ENCODE measurements around the gene STEAP1B. TPM values are rescaled to one million over a fixed set of nuclear protein-coding genes. Genes with fewer than 3 reads are reported as not detected.

Gene STEAP1B
- total and polyA plus RNA-seq, 4 donors = 0.06 to 0.28 (median 0.08) TPM; not detected in 1

DNA sequence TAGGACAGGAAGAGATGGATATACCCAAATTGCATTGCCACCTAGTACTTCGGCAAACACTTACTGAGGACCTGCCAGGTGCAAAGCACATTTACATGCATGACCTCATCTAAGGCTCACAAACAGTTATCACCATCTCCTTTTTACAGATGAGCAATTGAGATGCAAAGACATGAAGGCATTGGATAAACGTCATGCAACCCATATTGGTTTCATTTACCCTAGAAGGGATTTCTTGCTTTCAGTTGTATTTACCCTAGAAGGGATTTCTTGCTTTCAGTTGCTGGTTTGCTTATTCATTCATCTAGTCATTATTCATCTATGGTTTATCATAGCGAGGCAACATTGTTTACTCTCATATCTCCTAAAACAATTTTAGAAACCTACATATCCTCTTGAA, 52.2 kb downstream of the STEAP1B start:
- no peak overlapping the region for H3K27ac ChIP-seq (ENCODE audit: low read depth in 1 of 2, low read length in 2 of 2)
- TF ChIP-seq FOXA1 (IDR thresholded peaks at IDR 0.05) (no peak), HNF4G (IDR thresholded peaks at IDR 0.05) (no peak), RAD21 (IDR thresholded peaks at IDR 0.05) (no peak), JUND (IDR thresholded peaks at IDR 0.05) (no peak), HNF4A (conservative IDR thresholded peaks at IDR 0.05) (no peak), TAF1 (conservative IDR thresholded peaks at IDR 0.05) (no peak), NR2F2 (IDR thresholded peaks at IDR 0.05) (no peak), FOXA2 (IDR thresholded peaks at IDR 0.05) (no peak), RXRA (IDR thresholded peaks at IDR 0.05) (no peak), YY1 (IDR thresholded peaks at IDR 0.05) (no peak), ZBTB33 (IDR thresholded peaks at IDR 0.05) (no peak), EGR1 (IDR thresholded peaks at IDR 0.05; ENCODE audit: low read depth in 2 of 2) (no peak)
- TF ChIP-seq, protein P1, sequence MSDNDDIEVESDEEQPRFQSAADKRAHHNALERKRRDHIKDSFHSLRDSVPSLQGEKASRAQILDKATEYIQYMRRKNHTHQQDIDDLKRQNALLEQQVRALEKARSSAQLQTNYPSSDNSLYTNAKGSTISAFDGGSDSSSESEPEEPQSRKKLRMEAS (IDR thresholded peaks at IDR 0.05) = no peak
- TF ChIP-seq, protein P2, sequence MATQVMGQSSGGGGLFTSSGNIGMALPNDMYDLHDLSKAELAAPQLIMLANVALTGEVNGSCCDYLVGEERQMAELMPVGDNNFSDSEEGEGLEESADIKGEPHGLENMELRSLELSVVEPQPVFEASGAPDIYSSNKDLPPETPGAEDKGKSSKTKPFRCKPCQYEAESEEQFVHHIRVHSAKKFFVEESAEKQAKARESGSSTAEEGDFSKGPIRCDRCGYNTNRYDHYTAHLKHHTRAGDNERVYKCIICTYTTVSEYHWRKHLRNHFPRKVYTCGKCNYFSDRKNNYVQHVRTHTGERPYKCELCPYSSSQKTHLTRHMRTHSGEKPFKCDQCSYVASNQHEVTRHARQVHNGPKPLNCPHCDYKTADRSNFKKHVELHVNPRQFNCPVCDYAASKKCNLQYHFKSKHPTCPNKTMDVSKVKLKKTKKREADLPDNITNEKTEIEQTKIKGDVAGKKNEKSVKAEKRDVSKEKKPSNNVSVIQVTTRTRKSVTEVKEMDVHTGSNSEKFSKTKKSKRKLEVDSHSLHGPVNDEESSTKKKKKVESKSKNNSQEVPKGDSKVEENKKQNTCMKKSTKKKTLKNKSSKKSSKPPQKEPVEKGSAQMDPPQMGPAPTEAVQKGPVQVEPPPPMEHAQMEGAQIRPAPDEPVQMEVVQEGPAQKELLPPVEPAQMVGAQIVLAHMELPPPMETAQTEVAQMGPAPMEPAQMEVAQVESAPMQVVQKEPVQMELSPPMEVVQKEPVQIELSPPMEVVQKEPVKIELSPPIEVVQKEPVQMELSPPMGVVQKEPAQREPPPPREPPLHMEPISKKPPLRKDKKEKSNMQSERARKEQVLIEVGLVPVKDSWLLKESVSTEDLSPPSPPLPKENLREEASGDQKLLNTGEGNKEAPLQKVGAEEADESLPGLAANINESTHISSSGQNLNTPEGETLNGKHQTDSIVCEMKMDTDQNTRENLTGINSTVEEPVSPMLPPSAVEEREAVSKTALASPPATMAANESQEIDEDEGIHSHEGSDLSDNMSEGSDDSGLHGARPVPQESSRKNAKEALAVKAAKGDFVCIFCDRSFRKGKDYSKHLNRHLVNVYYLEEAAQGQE (IDR thresholded peaks at IDR 0.05) = no peak
- WGBS = 89% methylated on average over 3 of the region's 3 CpGs
- no peak for DNase-seq (ENCODE audit: low spot score)
- no peaks in the 10 kb centered on the region for H3K27me3 ChIP-seq (ENCODE audit: control insufficient read depth in 4 of 4, insufficient read depth in 4 of 4, low read length in 3 of 4)
- no peaks in the 10 kb centered on the region for H3K36me3 ChIP-seq (ENCODE audit: control insufficient read depth in 4 of 4, insufficient read depth in 3 of 4, low read depth in 1 of 4, low read length in 3 of 4)
- peaks cover 0 to 6% (median 1%) of the 10 kb centered on the region in 4 donors for H3K4me1 ChIP-seq (ENCODE audit: control insufficient read depth in 4 of 4, insufficient read depth in 4 of 4, low read length in 3 of 4)
- no peak overlapping the region for H3K4me3 ChIP-seq (ENCODE audit: low read depth in 1 of 3, low read length in 3 of 3)
- no peaks in the 10 kb centered on the region for H3K9me3 ChIP-seq (ENCODE audit: control insufficient read depth in 4 of 4, low read length in 3 of 4)
- no peak overlapping the region for H3K9ac ChIP-seq (ENCODE audit: low read depth in 1 of 2, low read length in 2 of 2)

DNA sequence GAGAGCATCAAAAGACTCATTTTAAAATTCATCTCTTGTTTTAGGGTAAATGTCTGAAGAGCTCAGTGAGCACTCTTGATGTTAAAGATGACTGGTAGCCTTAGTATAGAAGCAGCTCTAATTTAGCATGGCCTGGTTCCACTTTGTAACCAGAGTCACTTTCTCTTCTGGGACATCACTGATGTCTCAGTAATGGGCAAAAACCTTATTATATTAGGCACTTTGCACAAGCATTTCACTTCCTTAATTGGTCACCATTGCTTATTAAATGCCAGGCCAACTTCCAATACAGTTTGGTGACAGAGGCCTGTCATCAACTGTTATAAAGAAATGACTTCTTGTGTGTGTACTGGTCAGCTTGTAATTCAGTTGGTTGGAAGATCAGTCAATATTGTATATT, 53.0 kb downstream of the STEAP1B start:
- H3K27ac ChIP-seq (ENCODE audit: low read depth in 1 of 2, low read length in 2 of 2) = no peak overlapping the region
- H3K36me3 ChIP-seq (ENCODE audit: control insufficient read depth in 4 of 4, insufficient read depth in 3 of 4, low read depth in 1 of 4, low read length in 3 of 4) = no peaks in the 10 kb centered on the region
- no peak for TF ChIP-seq GABPA (IDR thresholded peaks at IDR 0.05 in 1 of 2, conservative IDR thresholded peaks at IDR 0.05 in 1 of 2)
- no peak for TF ChIP-seq YY1 (IDR thresholded peaks at IDR 0.05)
- TF ChIP-seq, protein P1 (IDR thresholded peaks at IDR 0.05) = no peak
- TF ChIP-seq EGR1 (IDR thresholded peaks at IDR 0.05; ENCODE audit: low read depth in 2 of 2) = no peak
- no peak for TF ChIP-seq ATF3 (IDR thresholded peaks at IDR 0.05)
- no peak for TF ChIP-seq HNF4G (IDR thresholded peaks at IDR 0.05)
- TF ChIP-seq HNF4A (conservative IDR thresholded peaks at IDR 0.05) = no peak
- TF ChIP-seq FOXA1 (IDR thresholded peaks at IDR 0.05) = no peak
- TF ChIP-seq, protein P2 (IDR thresholded peaks at IDR 0.05) = no peak
- no peak for TF ChIP-seq RXRA (IDR thresholded peaks at IDR 0.05)
- no peak overlapping the region for H3K9ac ChIP-seq (ENCODE audit: low read depth in 1 of 2, low read length in 2 of 2)
- DNase-seq (ENCODE audit: low spot score) = no peak
- H3K27me3 ChIP-seq (ENCODE audit: control insufficient read depth in 4 of 4, insufficient read depth in 4 of 4, low read length in 3 of 4) = no peaks in the 10 kb centered on the region
- H3K9me3 ChIP-seq (ENCODE audit: control insufficient read depth in 4 of 4, low read length in 3 of 4) = no peaks in the 10 kb centered on the region
- H3K4me1 ChIP-seq (ENCODE audit: control insufficient read depth in 4 of 4, insufficient read depth in 4 of 4, low read length in 3 of 4) = peaks cover 0 to 1% (median under 1%) of the 10 kb centered on the region in 4 donors
- H3K4me3 ChIP-seq (ENCODE audit: low read depth in 1 of 3, low read length in 3 of 3) = no peak overlapping the region

Data from liver (tissue), 9 donors.